Transverse colon (tissue), 3 donors: ENCODE data around the gene SLC19A1.

Experiments used
- CTCF ChIP-seq, 5 experiments: fragments of 200-600 bp in 3 of 5; fragments of 450-650 bp in 2 of 5; sonication (generic) in 3 of 5; IDR thresholded peaks; 1 replicate in 2 of 5; 2 replicates in 3 of 5; pipeline ENCODE4 v1.5.1; 2016 to 2017; ENCODE audit warnings: antibody characterized with exemption in 5 of 5, inconsistent platforms in 3 of 5, mild to moderate bottlenecking in 2 of 5, moderate library complexity in 1 of 5
- EP300 ChIP-seq: sonication (generic); formaldehyde crosslinking; IDR thresholded peaks from one replicate; pipeline ENCODE4 v1.6.1; 2017; ENCODE audit warnings: antibody characterized with exemption, low read depth

GRCh38 chr21:45477176-45478114 is 64.8 kb downstream of the SLC19A1 start:
- TF ChIP-seq CTCF (IDR thresholded peaks at IDR 0.05) = no peak
- TF ChIP-seq EP300 = no peak
